Erythroblast (primary cell): ENCODE measurements around the gene MRNIP.

ENCODE experiments used
- GATA1 ChIP-seq: IDR thresholded peaks from 2 replicates; pipeline ENCODE4 v1.6.1; 2011; ENCODE audit warnings: low read depth, mild to moderate bottlenecking, control low read depth, low read length, moderate library complexity
- POLR2A ChIP-seq: IDR thresholded peaks from 2 replicates; pipeline ENCODE4 v1.6.1; 2011; ENCODE audit warnings: mild to moderate bottlenecking, low read length

GRCh38 chr5:179804555-179804947 lies 54.1 kb downstream of the MRNIP start:
- no peak for TF ChIP-seq POLR2A
- TF ChIP-seq GATA1: no peak
